MCF 10A (cell line): ENCODE measurements around the gene FAM50A. TPM values are rescaled to one million over a fixed set of nuclear protein-coding genes. Genes with fewer than 3 reads are reported as not detected.

Experiments used
- microRNA-seq: library from miRNA; unstranded; fragments of <30 nt; microRNA quantifications from one replicate; pipeline ENCODE4 v1.2.0, GENCODE V29; 2022
- total RNA-seq: library from RNA; stranded (reverse); gene quantifications from 2 replicates; pipeline ENCODE4 v1.2.3, GENCODE V29; 2022

FAM50A gene
- total RNA-seq, 1 experiment from 2014 or later: 62.1 TPM

Small RNAs within 50 kb of the gene (microRNA-seq; reads per million reads assigned to microRNA genes)
- gene MIR6858: 0.53 reads per million

Other genes starting within 250 kb of the FAM50A start
- not detected in 2 replicates for gene OPN1MW2, start 224.4 kb upstream of the FAM50A start, total RNA-seq
- not detected in 2 replicates for gene OPN1MW3, start 186.6 kb upstream of the FAM50A start, total RNA-seq
- gene TEX28, start 149.0 kb upstream of the FAM50A start, total RNA-seq: not detected in 2 replicates
- gene TKTL1, start 148.3 kb upstream of the FAM50A start, total RNA-seq: not detected in 2 replicates
- gene FLNA, start 69.5 kb upstream of the FAM50A start, total RNA-seq: 1,218 and 1,231 TPM in 2 replicates
- 94.5 and 107 TPM in 2 replicates for gene EMD, start 64.8 kb upstream of the FAM50A start, total RNA-seq
- 3,490 and 3,785 TPM in 2 replicates for gene RPL10, start 45.8 kb upstream of the FAM50A start, total RNA-seq
- gene DNASE1L1, start 34.9 kb upstream of the FAM50A start, total RNA-seq: 20.5 and 21.2 TPM in 2 replicates
- 48.0 and 59.1 TPM in 2 replicates for gene TAFAZZIN, start 32.6 kb upstream of the FAM50A start, total RNA-seq
- 48.7 and 57.0 TPM in 2 replicates for gene ATP6AP1, start 15.5 kb upstream of the FAM50A start, total RNA-seq
- 89.9 and 121 TPM in 2 replicates for gene GDI1, start 7.0 kb upstream of the FAM50A start, total RNA-seq
- gene PLXNA3, start 14.1 kb downstream of the FAM50A start, total RNA-seq: 47.6 and 48.0 TPM in 2 replicates
- 17.8 and 21.1 TPM in 2 replicates for gene LAGE3, start 35.1 kb downstream of the FAM50A start, total RNA-seq
- gene UBL4A, start 42.5 kb downstream of the FAM50A start, total RNA-seq: 26.7 and 27.9 TPM in 2 replicates
- gene SLC10A3, start 46.5 kb downstream of the FAM50A start, total RNA-seq: 17.9 and 21.2 TPM in 2 replicates
- 40.9 and 45.3 TPM in 2 replicates for gene FAM3A, start 72.1 kb downstream of the FAM50A start, total RNA-seq
- gene G6PD, start 102.7 kb downstream of the FAM50A start, total RNA-seq: 42.1 and 49.5 TPM in 2 replicates
- gene IKBKG, start 103.5 kb downstream of the FAM50A start, total RNA-seq: 29.3 and 32.1 TPM in 2 replicates
- not detected in 2 replicates for gene CTAG1A, start 141.0 kb downstream of the FAM50A start, total RNA-seq
- not detected in 2 replicates for gene CTAG1B, start 175.1 kb downstream of the FAM50A start, total RNA-seq
- not detected in 2 replicates for gene CTAG2, start 209.4 kb downstream of the FAM50A start, total RNA-seq